ENCODE results near the gene CCDC106.

CCDC106 gene

DNA sequence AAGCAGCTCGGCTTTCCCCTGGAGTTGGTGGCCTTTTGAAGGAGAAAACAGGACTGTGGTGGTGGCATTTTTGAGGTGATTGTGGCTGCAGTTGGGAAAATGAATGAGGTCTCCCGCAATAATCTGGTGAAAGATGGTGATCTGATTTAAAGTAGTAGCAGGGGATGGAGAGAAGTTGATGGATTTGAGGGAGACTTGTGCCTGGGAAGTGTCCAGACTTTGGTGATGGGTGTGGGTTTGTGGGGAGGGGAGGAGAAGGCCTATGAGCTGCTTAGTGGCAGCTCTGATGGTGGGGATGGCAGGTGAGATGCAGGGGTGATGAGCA is 23.0 kb downstream of the CCDC106 start:
- DNase-seq: no peak

DNA sequence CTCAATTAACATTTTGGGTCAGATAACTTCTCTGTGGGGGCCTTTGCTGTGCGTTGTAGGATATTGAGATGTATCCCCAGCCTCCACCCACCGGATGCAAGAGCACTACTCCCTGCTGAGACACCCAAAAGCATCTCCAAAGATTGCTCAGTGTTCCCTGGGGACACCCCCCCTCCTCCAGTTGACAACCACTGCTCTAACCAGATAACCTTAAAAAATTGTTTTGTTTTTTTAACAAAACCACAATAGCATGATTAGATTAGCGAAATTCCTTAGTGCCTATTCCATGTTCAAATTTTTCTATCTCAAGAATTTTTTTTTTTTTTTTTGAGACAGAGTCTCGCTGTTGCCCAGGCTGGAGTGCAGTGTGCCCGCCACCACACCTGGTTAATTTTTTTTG is 24.4 kb downstream of the CCDC106 start:
- no peak for DNase-seq

DNA sequence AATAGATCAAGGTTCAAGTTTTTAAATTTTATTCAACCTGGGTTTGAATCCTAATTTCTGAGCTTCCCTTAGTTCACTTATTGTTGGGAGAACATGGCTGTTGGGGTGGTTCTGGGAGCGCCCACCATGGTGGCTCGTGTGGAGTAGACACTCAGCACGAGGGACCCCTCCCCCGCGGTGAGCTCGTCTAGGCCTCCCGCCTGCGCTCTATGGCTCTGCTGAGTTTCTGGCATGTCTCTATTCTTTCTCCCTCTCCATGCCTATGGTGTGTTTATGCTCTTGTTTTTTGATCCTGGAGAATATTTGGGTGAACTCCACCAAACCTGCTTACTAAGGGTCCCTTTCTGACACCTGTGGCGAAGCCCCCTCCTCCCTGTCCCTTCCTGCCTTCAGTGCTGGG is 25.5 kb downstream of the CCDC106 start:
- DNase-seq: no peak

DNA sequence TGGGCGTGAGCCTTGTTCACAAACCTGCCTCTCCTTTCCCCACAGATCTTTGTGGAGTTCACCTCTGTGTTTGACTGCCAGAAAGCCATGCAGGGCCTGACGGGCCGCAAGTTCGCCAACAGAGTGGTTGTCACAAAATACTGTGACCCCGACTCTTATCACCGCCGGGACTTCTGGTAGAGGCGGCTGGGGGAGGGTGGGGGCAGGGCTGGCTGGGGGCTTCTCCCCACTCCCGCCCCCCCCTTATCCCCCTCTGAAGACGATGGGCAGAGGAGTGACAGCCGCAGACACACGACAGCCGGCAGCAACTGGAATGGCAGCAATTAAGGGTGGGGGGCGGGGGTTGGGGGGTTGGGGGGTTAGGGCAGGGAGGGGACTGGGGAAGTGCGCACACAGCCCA is 25.9 kb downstream of the CCDC106 start:
- DNase-seq: no peak

DNA sequence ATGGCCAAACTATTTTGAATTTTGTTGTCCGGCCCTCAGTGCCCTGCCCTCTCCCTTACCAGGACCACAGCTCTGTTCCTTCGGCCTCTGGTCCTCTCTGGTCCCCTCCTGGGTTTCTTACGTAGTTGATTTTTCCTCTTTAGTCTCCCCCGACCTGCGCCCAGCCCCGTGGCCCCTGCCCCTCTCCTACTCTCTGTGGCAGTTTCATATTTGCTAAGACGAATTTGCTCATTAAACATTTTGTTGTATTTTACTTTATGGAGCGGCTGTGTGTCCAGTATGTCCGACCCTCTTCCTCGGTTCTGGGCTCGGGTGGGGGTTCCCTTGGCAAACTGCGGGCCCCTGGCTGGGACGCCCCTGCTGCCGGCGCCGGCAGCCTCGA is 26.4 kb downstream of the CCDC106 start:
- no peak for DNase-seq

DNA sequence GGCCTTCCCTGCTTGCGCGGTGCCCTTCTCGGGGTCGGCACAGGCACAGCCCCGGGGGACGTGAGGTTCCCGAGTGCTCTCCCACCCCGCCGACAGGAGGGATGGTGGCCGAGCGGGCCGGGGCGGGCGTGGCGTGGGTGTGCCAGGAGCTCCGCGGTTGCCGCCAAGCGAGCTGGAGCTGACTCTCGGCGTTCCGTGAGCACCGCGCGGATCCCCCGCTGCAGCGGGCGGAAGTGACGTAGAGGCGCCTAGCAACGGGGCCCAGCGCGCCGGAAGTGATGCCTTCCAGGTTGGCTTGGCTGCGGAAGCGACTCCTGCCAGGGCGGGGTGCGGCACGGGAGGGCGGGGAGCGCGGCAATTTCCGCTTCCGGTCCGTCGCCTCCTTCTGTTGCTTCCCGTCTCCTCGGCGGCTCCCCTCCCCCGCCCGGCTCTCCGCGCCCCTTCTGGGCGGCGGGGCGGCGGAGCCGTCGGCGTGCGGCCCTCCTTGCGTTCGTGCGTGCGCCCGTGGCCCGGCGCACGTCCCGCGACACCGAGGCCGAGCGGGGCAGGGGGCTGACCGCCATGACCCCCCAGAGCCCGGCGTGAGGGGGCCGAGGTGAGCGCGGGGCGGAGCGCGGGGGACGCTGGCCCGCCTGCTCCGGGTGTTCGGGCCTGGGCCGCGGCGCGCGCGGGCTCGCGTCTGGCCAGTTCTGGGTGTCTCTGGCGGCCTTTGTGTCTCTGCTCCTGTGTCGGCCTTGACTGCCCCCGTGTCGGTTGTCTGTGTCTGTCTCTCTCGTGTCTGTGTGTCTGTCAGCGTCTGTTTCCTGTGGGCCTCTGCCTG is 27.0 kb downstream of the CCDC106 start, which contains the start of gene EPN1:
TSS of gene EPN1 (plus strand) at position 386 of the 820 bp plus-strand sequence. CDS start 3,402 bp downstream, outside the sequence.
- peak; percentile 99 for DNase-seq

DNA sequence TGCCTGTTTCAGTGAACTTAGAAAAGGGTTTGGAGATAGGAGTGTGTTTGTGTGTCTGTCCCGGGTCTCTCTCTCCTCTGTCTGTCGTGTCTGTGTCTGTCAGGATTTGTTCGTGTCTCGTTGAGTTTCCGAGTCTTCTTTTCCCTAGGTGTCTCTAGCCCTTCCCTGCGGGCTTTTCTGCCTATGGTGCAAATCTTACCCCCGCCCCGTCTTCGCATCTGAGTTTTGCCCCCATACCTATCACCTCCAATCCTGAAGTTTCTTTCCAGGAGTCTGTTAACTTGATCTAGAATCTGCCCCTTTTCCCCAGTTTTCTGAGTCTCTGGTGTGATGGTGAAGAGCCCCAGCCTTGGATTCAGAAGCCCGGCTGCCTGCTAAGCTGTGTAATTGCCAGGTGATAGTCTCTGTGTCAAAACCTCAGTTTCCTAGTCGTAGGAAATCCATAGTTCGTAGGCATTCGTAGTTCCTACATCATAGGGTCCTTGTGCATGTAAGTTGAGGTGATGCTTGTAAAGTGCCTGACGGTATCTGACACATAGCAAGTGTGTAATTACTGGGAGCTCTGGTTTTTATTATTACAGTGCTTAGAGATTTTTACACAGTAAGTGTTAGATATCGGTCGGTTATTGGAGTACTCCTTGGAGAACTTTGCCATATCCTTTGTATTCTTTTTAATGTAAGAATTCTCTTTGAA is 27.8 kb downstream of the CCDC106 start:
- no peak for DNase-seq

DNA sequence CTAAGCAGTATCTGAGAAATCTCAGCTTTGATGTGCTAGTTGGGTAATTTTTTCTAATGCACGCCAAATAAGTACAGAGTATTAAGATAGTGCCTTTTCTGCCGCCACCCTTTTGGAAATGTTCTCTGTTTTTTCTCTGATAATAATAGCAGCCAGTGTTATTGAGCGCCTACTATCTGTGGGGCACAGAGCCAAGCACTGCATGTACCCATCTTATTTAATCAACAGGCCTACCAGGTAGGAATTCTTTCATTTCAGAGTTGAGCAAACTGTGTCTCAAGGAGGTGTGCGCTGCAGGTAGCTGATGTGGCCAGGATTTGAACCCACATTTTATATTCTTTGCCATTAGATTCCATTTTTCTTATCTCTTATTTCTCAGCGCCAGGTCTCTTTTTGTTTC is 28.4 kb downstream of the CCDC106 start:
- peak; percentile 80 for DNase-seq

DNA sequence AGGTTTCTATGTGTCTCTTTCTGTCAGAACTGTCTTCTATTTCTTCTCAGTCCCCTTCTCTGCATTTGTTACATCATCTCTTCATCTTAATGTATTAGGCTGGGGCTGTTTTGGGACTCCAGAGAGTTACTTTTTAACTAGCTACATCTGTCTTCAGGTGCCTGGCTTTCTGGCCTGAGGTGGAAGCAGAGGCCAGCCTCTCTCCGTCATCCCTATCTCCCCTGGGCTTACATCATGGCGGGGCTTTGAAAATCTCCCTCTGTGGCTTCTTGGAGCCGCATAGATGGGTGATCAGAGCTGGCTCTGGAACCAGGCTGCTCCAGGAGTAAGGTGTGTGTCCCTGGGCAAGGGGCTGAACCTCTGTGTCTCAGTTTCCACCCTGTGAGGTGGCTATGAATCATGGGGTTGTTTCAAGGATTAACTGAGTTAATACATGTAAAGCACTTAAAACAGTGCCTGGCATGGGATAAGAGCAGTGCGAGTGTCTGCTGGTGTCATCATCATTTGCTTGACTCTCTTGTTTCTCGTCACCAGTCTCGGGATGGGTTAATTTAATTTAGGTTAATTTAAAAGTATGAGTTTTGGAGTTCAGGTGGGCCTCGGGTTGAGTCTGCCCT is 29.0 kb downstream of the CCDC106 start:
- DNase-seq: no peak

DNA sequence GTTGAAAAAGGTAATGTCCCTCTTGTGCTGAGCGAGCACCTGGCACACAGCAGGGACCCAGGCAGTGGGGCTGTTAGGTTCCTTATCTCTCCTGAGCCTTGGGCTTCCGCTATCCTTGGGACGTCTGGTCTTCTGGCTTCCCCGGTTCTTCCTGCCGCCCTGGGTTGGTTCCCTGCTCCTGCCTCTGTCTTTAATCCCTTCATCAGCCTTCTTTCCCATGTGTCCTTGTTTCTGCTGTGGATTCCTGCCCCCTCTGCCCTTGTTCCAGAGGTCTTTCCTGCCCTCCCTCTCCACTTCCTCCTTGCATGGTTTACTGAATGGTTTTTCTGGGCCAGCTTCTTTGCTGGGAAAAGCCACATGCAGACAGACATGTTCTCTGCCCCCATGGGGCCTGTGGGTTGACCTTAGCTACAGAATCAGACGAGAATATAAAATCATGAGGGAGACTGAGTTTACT is 29.6 kb downstream of the CCDC106 start:
- DNase-seq: no peak

DNA sequence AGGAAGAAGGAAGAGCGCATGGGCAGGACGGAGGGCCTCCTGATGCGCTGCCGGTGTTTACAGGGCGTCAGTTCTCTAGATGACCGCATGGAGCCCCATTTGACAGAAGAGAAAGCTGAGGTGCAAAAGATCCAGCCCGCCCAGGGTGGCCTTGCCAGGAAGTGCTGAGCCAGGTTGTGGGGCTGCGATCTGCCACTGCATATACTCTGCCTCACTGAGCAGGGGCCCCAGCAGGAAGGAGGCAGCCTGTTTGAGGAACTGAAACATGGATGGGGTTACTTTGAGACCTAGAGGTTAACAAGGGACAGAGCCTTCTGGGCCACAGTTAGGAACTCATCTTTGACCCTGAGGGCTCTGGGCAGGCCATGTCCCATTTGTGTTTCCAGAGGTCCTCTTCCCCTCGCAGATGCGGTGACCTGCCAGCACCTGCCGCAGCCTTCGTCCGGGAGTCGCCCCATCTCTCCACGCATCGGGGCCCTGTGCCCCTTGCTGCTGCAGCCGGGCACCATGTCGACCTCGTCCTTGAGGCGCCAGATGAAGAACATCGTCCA is 30.2 kb downstream of the CCDC106 start:
- DNase-seq: no peak

DNA sequence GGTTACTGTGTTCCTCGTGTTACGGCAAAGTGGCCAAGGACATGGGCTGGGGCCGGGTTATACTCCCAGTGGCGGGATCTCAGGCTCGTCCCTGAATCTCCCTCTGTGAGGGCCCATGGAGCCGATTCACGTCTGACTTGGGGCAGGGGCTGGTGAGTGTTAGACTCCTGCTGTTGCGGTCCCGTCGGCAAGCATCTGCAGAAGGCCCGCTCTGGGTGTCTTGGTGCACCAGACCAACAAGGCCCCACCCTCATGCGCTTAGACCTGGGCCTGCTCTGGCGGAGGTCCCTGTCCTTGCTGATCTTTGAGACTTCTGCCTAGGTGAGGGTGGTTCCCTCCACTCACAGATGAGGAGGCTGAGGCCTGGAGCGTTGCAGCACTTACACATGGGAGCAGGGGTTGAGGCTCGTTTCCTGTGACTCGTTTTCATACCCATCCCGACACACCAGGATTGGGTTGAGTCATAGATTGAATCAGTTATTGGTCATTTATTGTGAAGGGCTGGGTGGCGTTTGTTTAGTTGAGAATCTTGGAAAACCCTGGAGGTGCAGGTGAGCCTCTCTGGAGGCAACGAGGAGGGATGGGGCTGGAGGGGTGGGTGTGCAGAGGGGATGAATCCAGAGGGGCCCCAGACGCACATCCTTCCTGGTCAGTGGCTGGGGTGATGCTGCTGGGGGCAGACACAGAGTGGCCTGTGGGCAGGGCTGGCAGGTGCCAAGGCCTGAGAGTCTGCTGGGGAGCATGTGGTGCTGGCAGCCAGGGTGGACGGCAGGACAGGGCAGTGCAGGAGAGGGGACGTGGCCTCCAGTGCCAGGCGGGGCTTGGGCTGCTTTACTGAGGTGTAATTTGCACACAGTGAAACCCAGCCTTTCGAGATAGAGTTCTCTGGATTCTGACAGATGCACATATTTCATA is 31.6 kb downstream of the CCDC106 start:
- DNase-seq: no peak

DNA sequence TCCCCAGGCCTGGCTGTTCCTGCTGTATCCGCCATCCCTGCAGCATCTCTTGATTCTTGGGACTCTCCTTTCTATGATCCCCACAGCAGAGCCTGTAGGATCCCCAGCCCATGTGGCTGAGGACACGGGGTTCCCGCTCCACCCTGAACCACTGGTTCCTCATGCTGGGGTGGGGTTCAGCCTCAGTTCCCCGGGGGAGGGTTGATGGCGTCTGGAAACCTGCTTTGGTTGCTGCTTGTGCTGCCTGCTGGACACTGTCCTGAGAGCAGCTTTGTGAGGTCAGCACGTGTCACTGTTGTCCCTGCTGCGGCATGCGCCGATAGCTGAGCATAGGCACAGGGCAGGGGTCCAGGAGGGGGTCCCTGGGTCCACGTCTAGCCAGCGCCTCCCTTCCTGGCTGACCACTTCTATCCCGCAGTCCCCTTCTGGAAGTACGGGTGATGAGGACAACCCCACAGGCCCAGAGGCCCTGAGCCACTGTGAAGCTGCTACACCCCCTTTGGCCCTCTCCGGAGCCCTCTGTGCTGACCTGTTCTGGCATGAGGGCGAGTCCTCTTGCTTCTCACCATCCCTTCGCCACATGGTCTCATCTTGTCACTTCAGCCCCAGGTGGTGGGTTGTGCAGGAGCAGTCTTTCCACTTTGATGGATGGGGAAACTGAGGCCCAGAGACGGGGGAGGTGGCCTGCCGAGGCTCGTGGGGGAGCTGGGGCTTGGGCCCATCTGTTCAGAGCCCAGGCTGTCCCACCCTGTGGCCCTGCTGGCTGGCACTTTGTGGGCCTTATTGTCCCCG is 32.5 kb downstream of the CCDC106 start:
- DNase-seq: no peak

DNA sequence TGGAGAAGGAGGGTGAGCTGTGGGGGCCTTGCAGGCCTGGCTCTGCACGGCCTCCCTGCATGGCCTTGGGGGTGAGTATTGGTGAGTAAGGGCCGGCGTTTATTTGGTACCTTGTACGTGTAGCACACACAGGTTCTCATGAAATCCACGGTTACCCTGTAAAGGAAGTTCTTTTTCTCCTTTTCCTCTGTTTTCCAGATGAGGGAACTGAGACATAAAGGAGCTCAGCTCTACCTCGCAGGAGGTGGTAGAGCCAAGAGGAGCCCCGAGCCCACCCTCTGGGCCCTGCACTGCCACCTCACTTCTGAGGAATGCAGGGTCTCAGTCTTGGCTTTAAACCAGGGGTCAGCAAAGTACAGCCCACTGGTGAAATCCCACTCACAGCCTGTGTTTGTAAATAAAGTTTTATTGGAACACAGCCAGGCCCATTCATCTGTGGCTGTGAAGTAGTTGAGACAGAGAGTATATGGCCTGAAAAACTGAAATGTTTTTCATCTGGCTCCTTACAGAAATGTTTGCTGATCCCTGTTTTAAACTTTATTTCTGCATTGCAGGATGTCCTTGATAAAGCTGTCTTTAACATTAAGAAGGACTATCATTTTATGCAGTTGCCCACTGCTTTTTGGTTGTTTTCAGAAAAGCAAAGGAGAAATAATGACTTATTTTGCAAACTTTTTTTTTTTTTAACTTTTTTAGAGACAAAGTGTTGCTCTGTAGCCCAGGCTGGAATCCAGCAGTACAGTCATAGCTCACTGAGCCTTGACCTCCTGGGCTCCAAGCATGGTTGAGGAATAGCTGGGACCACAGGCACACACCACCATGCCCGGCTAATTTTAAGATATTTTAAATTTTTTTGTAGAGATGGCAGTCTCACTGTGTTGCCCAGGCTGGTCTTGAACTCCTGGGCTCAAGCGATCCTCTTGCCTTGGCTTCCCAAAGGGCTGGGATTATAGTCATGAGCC is 33.4 kb downstream of the CCDC106 start:
- no peak for DNase-seq

DNA sequence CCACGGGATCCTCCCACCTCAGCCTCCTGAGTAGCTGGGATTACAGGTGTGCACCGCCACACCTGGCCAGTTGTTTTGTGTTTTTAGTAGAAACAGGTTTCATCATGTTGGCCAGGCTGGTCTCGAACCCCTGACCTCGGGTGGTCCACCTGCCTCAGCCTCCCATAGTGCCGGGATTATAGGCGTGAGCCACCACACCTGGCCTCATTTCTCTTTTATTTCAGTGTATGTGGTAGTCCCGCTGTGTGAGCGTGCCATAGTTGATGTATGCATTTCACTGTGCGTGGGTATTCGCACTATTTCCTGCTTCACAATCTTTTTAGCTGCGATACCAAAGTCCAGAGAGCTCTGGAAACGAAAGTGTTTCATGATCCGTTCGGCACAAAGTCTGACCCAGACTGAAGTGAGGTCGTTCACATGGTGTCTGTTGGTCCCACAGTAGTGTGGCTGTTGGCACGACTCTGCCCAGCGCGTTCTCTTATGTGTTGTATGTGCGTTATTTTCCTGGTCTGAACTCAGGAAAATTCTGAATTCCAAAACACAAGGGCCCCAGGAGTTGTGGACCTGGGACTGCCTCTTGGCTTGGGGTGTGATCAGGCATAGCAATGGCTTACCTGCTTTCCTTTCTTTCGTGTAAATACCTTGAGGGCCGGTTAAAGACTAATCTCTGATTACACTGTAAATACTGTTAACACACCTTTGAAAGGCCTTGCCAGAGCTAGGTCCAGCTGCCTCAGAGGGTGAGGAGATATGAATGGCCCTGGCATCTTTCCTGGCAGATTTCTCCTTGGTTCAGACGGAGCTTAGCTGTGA is 35.6 kb downstream of the CCDC106 start:
- DNase-seq: no peak

DNA sequence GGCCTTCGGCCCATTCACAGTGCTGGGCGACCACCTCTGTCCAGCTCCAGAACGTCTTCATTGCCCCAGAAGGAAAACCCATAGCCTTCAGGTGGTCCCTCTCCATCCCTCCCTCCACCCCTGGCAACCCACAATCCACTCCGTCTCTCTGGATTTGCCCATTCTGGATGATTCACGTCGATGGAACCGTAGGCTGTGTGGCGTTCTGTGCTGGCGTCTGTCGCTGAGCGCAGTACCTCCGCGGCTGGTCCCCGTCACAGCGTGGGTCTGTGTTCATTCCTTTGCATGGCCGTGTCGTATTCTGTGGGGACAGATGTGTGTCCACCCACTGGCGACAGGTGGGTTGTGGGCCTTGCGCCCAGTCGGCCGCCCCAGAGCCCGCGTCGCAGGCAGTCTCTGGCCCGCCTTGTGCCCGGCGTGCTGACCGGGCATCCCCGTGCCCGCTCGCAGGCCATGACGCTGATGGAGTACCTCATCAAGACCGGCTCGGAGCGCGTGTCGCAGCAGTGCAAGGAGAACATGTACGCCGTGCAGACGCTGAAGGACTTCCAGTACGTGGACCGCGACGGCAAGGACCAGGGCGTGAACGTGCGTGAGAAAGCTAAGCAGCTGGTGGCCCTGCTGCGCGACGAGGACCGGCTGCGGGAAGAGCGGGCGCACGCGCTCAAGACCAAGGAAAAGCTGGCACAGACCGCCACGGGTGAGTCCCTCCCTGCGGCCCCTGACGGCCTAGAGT is 37.1 kb downstream of the CCDC106 start:
- DNase-seq: no peak

DNA sequence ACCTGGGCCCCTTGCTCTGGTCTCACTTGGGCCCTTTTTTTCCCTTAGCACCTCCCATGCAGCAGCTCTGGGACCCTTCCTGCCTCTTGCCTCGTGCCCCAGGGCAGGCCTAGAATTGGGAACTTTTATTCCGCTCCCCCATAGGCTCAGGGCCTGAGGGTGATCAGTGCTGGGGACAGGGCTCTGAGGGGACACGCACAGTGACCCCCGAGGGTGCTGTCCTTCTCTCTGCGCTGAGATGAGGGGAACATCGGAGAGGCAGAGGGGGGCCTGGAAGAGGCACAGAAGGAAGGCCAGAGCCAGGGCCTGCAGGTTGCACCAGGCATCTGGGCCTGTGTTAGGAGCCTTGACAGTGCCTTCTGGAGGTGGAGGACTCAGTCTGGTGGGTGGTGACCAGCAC is 37.8 kb downstream of the CCDC106 start:
- no peak for DNase-seq

DNA sequence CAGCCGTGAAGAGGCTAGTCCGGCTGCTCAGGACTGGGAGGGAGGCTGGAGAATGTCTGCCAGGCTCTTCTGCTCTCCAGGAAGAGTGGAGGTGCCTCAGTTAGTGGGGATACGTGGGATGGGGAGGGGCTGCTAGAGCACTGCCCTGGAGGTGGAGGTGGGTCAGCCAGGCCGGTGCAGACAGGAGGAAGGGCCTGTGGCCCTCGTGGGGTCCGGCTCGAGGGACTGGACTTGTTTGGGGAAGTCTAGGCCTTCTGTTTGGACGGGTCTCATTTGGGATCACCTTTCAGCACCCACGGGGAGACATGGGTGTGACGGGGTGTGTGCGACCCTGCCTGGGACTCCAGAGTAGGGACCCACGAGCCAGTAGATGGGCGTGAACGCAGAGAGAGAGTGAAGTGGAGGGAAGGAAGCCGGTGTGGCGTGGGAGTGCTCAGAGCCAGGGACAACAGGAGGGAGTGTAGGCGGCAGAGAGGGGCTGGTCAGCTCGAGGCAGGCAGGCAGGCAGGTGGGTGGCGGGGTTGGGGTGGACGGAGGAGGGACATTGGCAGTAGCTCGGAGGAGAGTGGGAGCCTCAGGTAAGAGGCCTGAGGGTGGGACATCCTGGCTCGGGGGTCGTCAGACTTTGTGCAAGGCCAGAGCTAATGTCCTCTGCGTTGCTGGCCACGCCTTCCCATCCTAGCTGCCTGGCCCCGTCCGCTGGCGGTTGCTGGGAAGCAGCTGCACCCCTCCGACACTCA is 38.5 kb downstream of the CCDC106 start:
- DNase-seq: no peak

Measured in hematopoietic multipotent progenitor cell treated with erythropoietin and hydrocortisone succinate and interleukin-3 and kit ligand, for 4 days (in vitro differentiated cells).